Measurements from ENCODE around the gene SPCS2.
A peak's percentile ranks its signal among the peaks of the same experiment; 100 is the strongest.
"Not testable (repeated sequence)": the region's sequence is repeated elsewhere in the genome, so short reads cannot be mapped to it uniquely, and the experiment has no call there.

SPCS2 gene

DNA sequence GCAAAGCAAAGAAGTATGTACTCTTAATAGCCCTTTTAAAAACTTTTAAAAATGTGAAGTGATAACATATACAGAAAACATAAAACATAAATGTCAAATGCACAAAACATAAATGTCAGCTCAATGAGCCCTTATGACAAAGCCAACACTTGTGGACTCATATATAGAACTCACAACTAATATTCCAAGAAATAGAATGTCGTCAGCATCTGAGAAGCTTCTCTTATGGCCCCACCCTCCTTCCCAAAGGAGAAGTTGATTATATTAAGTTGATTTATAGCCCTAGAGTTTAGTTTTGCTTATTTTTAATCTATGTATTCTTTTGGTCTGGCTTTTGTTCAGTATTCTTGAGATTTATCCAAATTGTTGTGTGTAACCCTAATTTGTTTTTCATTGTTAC lies 53.5 kb downstream of the SPCS2 start:
- no peak for DNase-seq

DNA sequence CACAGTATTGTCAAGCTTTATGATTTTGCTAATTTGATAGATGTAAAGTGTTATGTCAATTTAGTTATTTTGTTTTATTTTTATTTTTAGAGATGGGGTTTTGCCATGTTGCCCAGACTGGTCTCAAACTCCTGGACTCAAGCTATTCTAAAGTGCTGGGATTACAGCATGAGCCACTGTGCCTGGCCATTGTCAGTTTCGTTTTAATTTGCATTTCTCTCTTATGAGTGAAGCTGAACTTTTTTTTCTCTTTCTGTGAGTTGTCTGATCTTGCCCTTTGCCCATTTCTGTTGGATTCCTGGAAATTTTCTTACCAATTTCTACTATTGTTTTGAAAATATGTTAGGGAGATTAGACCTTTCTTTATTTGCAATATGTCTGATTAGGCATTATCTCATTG lies 55.1 kb downstream of the SPCS2 start:
- no peak for DNase-seq

DNA sequence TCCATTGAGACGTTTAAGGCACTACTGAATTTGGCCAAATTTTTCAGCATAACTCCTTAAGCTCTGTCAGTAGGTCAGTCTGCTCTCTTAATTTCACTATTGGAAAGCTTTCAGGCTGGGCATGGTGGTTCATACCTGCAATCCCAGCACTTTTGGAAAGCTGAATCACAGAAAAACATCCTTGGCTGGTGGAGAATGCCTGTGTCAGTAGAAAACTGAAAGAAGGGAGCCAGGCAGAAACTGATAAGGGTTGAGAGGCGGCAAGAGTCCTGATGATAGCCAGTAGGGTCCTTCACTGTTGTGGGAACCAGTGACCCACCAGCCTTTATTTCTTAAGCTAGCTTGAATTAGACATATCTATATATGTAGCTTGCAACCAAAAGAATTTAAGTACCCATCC lies 62.3 kb downstream of the SPCS2 start:
- no peak for DNase-seq

DNA sequence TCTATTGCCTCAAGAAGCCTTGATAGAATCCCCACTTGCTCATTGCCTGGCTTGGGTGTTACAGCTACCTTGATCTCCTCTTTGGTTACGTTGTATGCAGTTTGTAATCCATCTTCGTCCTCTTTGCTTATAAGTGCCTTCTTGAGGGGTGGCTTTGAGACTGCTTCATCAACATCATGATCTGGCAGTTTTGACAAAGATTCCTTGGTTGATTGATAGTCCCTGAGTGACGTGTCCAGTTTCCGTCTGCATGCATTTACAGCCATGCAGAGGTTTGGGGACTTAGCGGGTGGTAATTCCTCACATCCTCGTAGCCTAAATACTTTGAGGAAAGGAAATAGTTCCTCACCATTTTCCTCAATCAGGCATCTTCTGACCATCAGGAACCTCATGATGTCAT lies 62.8 kb downstream of the SPCS2 start:
- no peak for DNase-seq

DNA sequence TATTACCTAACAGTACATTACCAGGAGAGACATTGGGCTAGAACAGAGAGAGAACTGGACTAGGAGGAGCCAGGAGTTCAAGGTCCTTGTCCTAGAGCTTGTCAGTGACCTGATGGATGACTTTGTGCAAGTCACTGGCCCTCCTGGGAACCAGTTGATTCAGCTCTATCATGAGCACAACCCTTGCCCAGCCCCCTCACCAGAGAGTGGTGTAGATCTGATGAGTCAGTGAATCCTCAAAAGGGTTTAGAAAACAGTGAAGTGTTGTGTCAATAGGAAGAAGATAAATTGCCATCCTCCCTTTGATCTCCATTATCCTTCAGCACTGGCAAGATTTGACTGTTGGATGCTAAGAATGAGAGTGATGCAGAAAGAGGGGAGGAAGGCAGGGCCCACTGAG lies 64.0 kb downstream of the SPCS2 start:
- DNase-seq: no peak

DNA sequence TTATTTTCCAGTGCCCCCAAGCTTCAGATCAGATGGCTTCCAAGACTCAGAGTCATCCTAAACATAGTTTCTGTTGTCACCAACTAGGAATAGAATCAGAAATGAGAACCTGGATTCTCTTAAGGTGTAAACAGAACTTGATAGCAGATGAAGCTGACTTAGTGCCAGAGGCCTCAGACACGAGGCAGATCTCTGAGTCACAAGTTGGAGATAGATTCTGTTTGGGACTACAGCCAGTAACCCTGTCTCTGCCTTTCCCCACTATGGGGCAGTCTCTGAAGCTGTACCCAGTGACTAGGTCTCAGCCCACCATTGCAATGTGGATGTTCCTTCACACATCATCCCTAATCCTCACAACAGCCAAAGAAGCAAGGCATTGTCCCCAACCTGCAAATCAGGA lies 65.1 kb downstream of the SPCS2 start:
- no peak for DNase-seq

- not testable (repeated sequence) for DNase-seq
Observed at GRCh38 chr11:75019200-75019599, 70.1 kb downstream of the SPCS2 start.

GRCh38 chr11:75020328-75020727 lies 71.3 kb downstream of the SPCS2 start:
- DNase-seq: peak; percentile 30 to 54 (median 38)

GRCh38 chr11:75022296-75022695 lies 73.2 kb downstream of the SPCS2 start:
- DNase-seq: no peak

DNA sequence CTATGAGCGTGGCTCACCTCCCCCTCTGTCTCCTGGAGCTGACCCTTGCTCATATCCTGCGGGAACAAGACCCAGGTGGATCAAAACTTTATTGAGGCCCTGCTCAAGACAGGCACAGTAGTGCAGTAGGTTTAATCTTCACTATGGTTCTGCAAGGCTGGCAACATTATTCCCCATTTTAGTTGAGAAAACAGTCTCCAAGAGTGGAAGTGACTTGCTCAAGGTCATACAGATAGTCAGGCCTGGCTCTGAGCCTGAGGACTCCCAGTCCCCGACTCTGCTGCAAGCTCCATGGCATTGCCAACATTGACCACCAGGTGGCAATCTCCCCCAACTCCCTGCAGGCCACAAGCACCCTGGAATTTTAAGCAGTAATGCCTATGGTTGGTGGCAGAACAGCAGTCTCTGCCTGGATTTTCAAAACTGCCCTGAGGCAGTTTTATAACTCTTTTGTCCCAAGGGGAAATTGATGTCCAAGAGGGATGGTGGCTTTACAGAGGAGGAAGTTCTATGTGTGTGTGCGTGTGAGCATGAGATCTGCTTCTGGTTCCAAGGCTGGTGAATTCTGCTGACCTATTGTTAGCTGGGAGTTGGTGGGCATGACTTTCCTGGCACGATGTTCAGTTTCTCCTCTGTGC lies 73.8 kb downstream of the SPCS2 start:
- DNase-seq: peak; percentile 89 to 91 (median 90)

DNA sequence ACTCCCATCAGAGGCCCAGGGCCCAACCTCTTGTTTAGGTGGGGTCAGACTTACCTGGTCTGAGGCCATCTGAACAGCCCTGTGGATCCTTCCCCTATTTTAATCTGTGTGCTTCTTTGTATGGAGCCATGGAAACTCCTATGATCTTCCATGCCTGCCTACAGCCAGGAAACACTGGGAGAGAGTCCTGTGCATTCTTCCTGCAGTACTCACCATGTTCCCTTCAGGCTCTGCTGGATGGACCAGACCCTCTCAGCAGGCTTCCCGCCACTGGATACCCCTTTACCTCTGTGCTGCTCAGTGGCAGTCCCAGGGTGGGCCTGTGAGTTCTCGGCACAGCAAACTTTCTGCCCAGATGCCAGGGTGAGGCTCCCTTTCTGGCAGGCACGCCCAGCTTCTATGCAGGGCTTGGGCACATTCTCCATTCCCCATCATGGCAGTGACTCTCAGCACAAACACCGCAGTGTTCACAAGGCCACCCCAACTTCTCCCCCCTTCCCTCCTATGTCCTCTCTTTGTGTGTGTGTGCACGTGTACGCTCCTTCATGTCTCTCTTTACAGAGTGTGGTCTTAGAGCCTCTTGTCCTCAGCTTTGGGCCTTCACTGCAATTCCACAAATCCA lies 74.5 kb downstream of the SPCS2 start:
- DNase-seq: no peak

DNA sequence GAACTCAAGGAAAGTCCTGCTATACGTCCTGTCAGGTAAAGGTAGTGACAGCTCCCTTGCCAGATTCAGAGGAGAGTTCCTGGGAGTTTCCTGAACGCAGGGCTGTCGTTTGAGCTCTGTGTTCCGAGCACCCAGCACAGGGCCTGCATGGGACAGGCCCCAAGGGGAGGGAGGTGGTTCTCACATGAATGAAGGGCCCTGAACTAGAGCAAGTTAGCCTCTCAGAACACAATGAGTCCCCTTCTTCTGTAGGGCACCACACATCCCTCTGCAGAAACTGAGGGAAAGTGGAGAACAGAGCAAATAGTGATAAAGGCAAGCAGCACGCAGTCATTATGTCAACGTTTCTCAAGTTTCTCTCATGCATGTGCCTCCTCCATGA lies 75.0 kb downstream of the SPCS2 start:
- DNase-seq: no peak

DNA sequence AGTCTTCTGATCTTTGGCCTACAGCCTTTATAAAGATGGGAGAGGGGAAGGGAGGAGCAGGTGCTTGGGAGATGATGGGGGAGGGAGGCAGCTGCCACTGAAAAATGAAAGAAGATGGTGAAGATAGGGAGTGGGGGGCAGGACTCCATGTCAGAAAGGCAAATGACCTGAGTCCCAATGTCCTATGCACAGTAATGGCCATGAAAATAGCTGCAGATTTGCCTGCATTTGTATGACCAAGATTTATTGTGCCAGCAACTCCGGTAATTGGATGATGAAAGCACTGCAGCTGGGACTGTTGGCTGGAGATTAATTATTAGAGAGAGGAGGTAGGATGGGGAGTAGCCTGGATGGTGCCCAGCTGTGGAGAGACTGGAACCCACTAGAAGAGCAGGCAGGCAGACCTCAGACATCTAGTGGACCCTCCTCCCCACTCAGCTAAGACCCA lies 75.7 kb downstream of the SPCS2 start:
- no peak for DNase-seq

- DNase-seq: no peak
Observed at GRCh38 chr11:75025561-75025960, 76.5 kb downstream of the SPCS2 start.

GRCh38 chr11:75028321-75028720 lies 79.3 kb downstream of the SPCS2 start:
- no peak for DNase-seq
